IPS DF 6.9 (cell line): ENCODE data around the gene CSNK2A1.

Experiments
- DNase-seq: peaks from one replicate; pipeline ENCODE4 v3.0.0-alpha.2; 2013; ENCODE audit warnings: low read depth, low spot score
- H3K27ac ChIP-seq: one replicate; pipeline ENCODE4 v1.5.1; 2013; ENCODE audit warnings: low read length, control low read depth
- H3K27me3 ChIP-seq: 2 replicates; pipeline ENCODE4 v1.6.1; 2013; ENCODE audit warnings: mild to moderate bottlenecking, low read length; ENCODE audit not compliant: control insufficient read depth, insufficient read depth
- H3K36me3 ChIP-seq: 2 replicates; pipeline ENCODE4 v1.6.1; 2013; ENCODE audit warnings: low read length; ENCODE audit not compliant: control insufficient read depth, insufficient read depth
- H3K4me1 ChIP-seq: 2 replicates; pipeline ENCODE4 v1.6.1; 2013; ENCODE audit warnings: low read length; ENCODE audit not compliant: control insufficient read depth, insufficient read depth
- H3K4me3 ChIP-seq: 2 replicates; pipeline ENCODE4 v1.5.1; 2013; ENCODE audit warnings: mild to moderate bottlenecking, low read length
- H3K9me3 ChIP-seq: 2 replicates; pipeline ENCODE4 v1.6.1; 2013; ENCODE audit warnings: low read length, inconsistent platforms; ENCODE audit not compliant: control insufficient read depth, insufficient read depth
- WGBS: extraction: QIAGEN DNeasy Blood & Tissue Kit; methylation state at CpG from one replicate; pipeline ENCODE4 v1.1.7; 2013; ENCODE audit warnings: mixed read lengths, missing lambda C conversion rate; ENCODE audit not compliant: insufficient read length, insufficient coverage; 5-methylcytosine and 5-hydroxymethylcytosine counted together

CSNK2A1 gene

DNA sequence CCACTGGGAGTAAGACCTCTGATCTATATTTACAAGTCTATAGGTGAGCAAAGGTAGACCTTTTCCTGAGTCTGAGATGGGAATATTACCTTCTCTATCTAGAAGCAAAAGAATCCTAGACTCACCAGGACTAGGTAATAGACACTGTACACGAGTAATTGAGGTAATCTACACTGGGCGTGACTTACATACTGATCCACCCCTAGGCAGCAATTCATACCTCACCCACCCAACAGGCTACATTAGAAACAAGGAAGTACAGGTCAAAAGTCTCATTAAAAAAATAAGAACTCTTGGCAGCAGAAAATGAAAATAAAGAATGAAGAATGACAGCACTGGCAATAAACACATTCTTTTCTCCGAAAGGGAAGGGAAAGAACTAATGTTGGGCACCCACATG is 7.6 kb downstream of the CSNK2A1 start:
- peaks cover 1% of the 10 kb centered on the region; the same call in 1 of the 2 replicates for H3K4me1 ChIP-seq
- no CpG with 5 or more reads among the region's 3 CpGs for WGBS
- no peaks in the 10 kb centered on the region for H3K9me3 ChIP-seq
- H3K27ac ChIP-seq: no peak overlapping the region
- H3K27me3 ChIP-seq: no peaks in the 10 kb centered on the region
- no peak for DNase-seq
- H3K36me3 ChIP-seq: no peaks in the 10 kb centered on the region
- no peak overlapping the region for H3K4me3 ChIP-seq

DNA sequence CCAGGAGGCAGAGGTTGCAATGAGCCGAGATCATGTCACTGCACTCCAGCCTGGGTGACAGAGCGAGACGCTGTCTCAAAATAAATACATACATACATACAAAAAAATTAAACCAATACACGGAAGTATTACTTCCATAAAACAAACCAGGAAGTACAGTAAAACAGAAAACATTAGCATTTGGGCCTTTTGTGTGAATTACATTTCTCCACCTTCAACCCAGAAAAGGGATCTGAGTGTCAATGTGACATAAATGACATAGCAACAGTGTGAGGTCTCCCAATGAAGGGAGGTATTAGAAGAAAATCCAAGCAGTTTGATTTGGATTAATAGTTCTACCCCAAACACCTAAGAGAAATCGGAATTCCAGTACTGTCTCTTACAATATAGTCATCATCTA is 10.1 kb downstream of the CSNK2A1 start:
- 100% methylated on average over 1 of the region's 5 CpGs for WGBS
- H3K4me3 ChIP-seq: no peak overlapping the region
- no peaks in the 10 kb centered on the region for H3K9me3 ChIP-seq
- H3K36me3 ChIP-seq: no peaks in the 10 kb centered on the region
- no peaks in the 10 kb centered on the region for H3K27me3 ChIP-seq
- no peak overlapping the region for H3K27ac ChIP-seq
- H3K4me1 ChIP-seq: peaks cover 1% of the 10 kb centered on the region; the same call in 1 of the 2 replicates
- no peak for DNase-seq

DNA sequence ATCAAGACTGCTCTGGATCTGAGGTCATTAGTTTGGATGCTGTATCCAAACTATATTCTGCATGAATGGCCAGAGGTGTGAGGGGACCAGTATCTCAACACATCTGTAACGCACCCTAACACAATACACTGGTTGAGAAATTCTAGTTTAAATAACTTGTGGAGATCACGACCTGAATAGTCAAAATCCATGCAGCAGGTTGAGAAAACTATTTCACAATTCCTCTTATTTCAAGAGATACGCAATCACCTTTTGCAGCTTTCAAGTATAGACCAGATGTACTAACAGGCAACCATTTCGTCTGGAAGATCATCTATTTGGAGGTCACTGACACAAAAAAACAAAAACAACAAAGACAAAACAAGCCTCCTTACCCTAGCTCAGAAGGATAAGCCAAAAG is 11.1 kb downstream of the CSNK2A1 start:
- WGBS: no CpG with 5 or more reads among the region's 4 CpGs
- no peaks in the 10 kb centered on the region for H3K36me3 ChIP-seq

DNA sequence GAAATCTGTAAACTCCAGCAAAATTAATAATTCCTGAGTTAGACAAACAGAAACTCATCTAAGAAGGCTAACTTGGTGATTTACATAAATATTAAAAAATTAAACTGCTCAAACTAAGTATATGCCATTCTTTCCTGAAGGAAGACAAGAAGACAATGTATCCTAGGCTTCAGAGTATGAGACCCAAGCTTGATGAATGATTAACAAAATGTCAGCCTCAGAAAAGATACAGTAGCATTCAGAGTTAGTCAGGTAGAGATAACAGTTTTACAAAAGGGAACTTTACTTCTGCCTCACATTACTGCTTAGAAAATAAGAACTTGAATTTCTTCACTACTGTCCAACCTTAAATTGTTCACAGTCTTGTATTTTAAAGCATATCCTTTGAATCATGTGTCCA is 12.0 kb downstream of the CSNK2A1 start:
- Histone ChIP-seq H3K9me3 (no peaks in the 10 kb centered on the region), H3K4me1 (peaks cover 1% of the 10 kb centered on the region; the same call in 1 of the 2 replicates), H3K4me3 (no peak overlapping the region), H3K36me3 (no peaks in the 10 kb centered on the region), H3K27me3 (no peaks in the 10 kb centered on the region), H3K27ac (no peak overlapping the region)
- DNase-seq: no peak

More for the DNA sequence above, 11.1 kb downstream of the CSNK2A1 start:
- Histone ChIP-seq H3K27ac (no peak overlapping the region), H3K4me1 (peaks cover 1% of the 10 kb centered on the region; the same call in 1 of the 2 replicates), H3K9me3 (no peaks in the 10 kb centered on the region), H3K27me3 (no peaks in the 10 kb centered on the region), H3K4me3 (no peak overlapping the region)
- no peak for DNase-seq

DNA sequence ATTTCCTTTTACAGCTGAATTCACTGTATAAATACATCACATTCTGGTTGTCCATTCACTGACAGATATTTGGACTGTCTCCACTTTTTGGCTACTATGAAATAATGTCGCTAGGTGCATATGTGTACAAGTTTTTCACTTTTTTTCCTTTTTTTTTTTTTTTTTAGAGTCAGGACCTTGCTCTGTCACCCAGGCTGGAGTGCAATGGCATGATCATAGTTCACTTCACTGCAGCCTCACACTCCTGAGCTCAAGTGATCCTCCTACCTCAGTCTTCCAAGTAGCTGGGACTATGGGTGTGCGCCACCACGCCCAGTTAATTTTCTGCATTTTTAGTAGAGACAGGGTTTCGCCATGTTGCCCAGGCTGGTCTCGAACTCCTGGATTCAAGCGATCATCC is 13.3 kb downstream of the CSNK2A1 start:
- no peak overlapping the region for H3K27ac ChIP-seq
- H3K4me1 ChIP-seq: no peaks in the 10 kb centered on the region
- no peaks in the 10 kb centered on the region for H3K9me3 ChIP-seq
- whole genome bisulfite sequencing: no CpG with 5 or more reads among the region's 6 CpGs
- H3K27me3 ChIP-seq: no peaks in the 10 kb centered on the region
- no peak overlapping the region for H3K4me3 ChIP-seq
- H3K36me3 ChIP-seq: no peaks in the 10 kb centered on the region
- DNase-seq: no peak

DNA sequence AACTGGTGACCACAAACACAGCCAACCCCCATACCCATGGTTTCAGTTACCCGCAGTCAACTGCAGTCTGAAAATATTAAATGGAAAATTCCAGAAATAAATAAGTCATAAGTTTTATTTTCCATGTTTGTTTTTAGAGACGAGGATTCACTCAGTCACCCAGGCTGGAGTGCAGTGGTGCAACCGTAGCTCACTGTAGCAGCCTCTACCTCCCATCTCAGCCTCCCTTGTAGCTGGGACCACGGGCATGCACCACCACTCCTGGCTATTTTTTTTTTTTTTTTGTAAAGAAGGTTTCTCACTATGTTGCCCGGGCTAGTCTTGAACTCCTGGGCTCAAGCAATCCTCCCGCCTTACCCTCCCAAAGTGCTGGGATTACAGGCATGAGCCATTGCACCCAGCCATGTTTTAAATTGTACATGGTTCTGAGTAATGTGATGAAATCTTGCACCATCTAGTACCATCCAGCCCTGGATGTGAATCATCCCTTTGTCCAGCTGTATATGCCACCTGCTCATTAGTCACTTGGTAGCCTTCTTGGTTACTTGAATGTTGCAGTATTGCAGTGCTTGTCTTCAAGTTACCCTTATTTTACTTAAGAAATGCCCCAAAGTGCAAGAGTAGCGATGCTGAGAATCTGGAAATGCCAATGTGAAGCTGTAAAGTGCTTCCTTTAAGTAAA is 14.5 kb downstream of the CSNK2A1 start:
- no peak overlapping the region for H3K4me3 ChIP-seq
- H3K4me1 ChIP-seq: no peaks in the 10 kb centered on the region
- no peak overlapping the region for H3K27ac ChIP-seq
- no peaks in the 10 kb centered on the region for H3K36me3 ChIP-seq
- WGBS: no CpG with 5 or more reads among the region's 7 CpGs
- DNase-seq: no peak
- H3K27me3 ChIP-seq: no peaks in the 10 kb centered on the region
- no peaks in the 10 kb centered on the region for H3K9me3 ChIP-seq

DNA sequence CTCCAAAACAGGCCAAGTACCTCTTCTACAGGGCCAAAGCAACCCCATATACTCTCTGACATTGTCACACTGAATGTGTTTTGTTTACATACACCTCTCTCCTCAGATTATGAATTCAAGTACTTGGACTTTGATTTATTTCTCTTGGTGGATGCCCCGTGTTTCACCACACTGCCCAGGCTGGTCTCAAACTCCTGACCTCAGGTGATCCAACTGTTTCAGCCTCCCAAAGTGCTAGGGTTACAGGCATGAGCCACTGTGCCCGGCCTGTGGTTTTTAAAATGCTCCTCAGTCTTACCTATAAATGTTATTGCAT is 16.1 kb downstream of the CSNK2A1 start:
- Histone ChIP-seq H3K36me3 (no peaks in the 10 kb centered on the region), H3K27me3 (no peaks in the 10 kb centered on the region), H3K4me1 (no peaks in the 10 kb centered on the region), H3K27ac (no peak overlapping the region), H3K9me3 (no peaks in the 10 kb centered on the region), H3K4me3 (no peak overlapping the region)
- DNase-seq: no peak
- WGBS: no CpG with 5 or more reads among the region's 2 CpGs

DNA sequence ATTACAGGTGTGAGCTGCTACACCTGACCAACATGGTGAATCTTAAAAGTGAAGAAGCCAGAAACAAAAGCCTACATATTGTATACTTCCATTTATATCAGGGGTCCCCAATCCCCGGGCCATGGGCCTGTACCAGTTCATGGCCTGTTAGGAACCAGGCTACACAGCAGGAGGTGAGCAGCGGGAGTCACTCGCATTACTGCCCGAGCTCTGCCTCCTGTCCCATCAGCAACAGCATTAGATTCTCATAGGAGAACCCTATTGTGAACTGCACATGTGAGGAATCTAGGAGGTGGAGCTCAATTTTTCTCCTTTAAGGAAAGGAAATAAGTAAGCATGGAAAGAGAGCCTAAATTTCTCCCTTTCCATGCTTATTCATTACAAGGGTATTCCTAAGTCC is 21.7 kb downstream of the CSNK2A1 start:
- Histone ChIP-seq H3K36me3 (no peaks in the 10 kb centered on the region), H3K27ac (no peak overlapping the region), H3K4me3 (no peak overlapping the region), H3K27me3 (no peaks in the 10 kb centered on the region), H3K9me3 (no peaks in the 10 kb centered on the region), H3K4me1 (no peaks in the 10 kb centered on the region)
- DNase-seq: no peak
- no CpG with 5 or more reads among the region's 4 CpGs for WGBS

DNA sequence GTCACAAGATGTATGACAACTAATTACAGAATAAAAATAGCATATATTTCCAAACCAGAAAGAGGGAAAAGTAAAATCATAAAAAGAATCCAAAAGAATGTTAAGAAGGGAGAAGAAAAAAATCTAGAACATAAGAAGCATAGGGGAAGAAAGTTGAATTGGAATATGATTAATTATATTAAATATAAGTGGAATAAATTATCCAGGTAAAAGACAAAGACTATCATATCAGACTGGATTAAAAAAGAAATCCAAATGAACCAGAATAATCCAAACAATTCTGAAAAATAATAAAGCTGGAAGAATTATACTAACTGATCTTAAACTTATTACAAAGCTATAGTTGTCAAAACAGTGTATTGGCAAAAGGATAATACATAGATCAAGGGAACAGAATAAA is 23.6 kb downstream of the CSNK2A1 start:
- no peak overlapping the region for H3K4me3 ChIP-seq
- DNase-seq: no peak
- H3K27me3 ChIP-seq: no peaks in the 10 kb centered on the region
- no peaks in the 10 kb centered on the region for H3K36me3 ChIP-seq
- H3K27ac ChIP-seq: no peak overlapping the region
- no peaks in the 10 kb centered on the region for H3K9me3 ChIP-seq
- H3K4me1 ChIP-seq: no peaks in the 10 kb centered on the region

DNA sequence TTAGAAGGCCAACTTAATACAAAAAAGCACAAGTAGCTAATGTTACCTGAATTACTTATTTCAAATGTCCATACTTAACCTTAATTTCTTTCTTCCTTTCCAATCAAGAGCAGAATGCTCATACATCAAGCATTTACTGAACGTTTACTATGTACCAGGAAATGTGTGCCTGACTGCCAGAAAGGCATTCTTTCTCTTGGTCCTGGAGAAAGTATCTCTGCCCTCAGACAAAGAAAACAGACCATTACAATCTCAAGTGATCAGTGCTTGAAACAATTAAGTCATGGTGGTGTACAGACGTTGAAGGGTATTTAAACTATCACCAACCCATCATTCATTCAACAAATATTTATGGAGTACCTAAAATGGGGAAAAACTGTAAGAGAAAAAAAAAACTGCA is 26.4 kb downstream of the CSNK2A1 start:
- Histone ChIP-seq H3K27ac (no peak overlapping the region), H3K4me3 (no peak overlapping the region), H3K9me3 (no peaks in the 10 kb centered on the region), H3K27me3 (no peaks in the 10 kb centered on the region), H3K36me3 (no peaks in the 10 kb centered on the region), H3K4me1 (no peaks in the 10 kb centered on the region)
- no peak for DNase-seq
- WGBS: no CpG with 5 or more reads among the region's 2 CpGs

DNA sequence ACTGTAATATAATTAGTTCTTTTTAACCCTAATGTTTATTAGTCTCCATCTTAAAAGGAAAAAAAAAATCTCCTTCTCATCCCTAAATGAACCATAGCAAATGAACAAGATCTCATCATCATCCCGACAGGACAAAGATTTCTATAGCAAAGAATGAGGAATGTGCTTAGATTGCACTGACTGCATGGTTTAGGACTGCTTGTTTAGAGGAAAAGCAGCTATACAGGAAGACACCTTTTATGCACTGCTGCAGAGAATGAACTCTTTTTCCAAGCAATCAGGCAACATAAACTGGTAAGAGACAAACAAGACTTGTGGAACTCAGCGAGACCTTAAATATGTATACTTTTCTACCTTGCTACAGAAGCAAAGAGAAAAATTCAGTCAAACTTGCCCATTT is 26.8 kb downstream of the CSNK2A1 start:
- Histone ChIP-seq H3K4me1 (no peaks in the 10 kb centered on the region), H3K9me3 (no peaks in the 10 kb centered on the region), H3K27me3 (no peaks in the 10 kb centered on the region), H3K4me3 (no peak overlapping the region), H3K27ac (no peak overlapping the region), H3K36me3 (no peaks in the 10 kb centered on the region)
- DNase-seq: no peak
- no CpG with 5 or more reads among the region's 2 CpGs for WGBS
